ENCODE measurements around the gene C2orf78. TPM values are rescaled to one million over a fixed set of nuclear protein-coding genes. Genes with fewer than 3 reads are reported as not detected.

Gene C2orf78
- total and polyA plus RNA-seq, 9 of the 15 experiments (the other 6 are each of a cell fraction or from before 2014, with no cell fraction given) = 0.04 to 0.28 (median 0.20) TPM

- TF ChIP-seq RCOR1 (IDR thresholded peaks at IDR 0.05; ENCODE audit: borderline replicate concordance in 1 of 2, low read depth in 2 of 2, low read length in 2 of 2) (peak in 1 of 2 experiments; percentile 69; a peak in 2 of 4 replicates), TFAP4 (CRISPR knock-in tag; IDR thresholded peaks at IDR 0.05; ENCODE audit: borderline replicate concordance) (peak; percentile 57; the same call in 1 of the 2 replicates), ZNF239 (CRISPR knock-in tag; IDR thresholded peaks at IDR 0.05) (no peak), RHOXF2B (CRISPR knock-in tag; conservative IDR thresholded peaks at IDR 0.05) (no peak), ZFPM2 (CRISPR knock-in tag; IDR thresholded peaks at IDR 0.05) (no peak), SIN3B (IDR thresholded peaks at IDR 0.05; ENCODE audit: low read depth) (no peak), ZNF24 (IDR thresholded peaks at IDR 0.05) (no peak), ZNF165 (CRISPR knock-in tag; IDR thresholded peaks at IDR 0.05; ENCODE audit: borderline replicate concordance) (no peak), HOXB6 (CRISPR knock-in tag; IDR thresholded peaks at IDR 0.05; ENCODE audit: borderline replicate concordance) (no peak), SMAD3 (CRISPR knock-in tag; conservative IDR thresholded peaks at IDR 0.05) (no peak), HSF4 (CRISPR knock-in tag; IDR thresholded peaks at IDR 0.05; ENCODE audit: borderline replicate concordance) (no peak), KHSRP (IDR thresholded peaks at IDR 0.05) (no peak), SETDB1 (IDR thresholded peaks at IDR 0.05; ENCODE audit: low read length) (no peak), PURB (CRISPR knock-in tag; IDR thresholded peaks at IDR 0.05; ENCODE audit: low read depth) (no peak), BRCA1 (IDR thresholded peaks at IDR 0.05) (no peak), BRCA1 (CRISPR knock-in tag; IDR thresholded peaks at IDR 0.05) (no peak), TEAD2 (tag; IDR thresholded peaks at IDR 0.05) (no peak), KDM4B (IDR thresholded peaks at IDR 0.05; ENCODE audit: borderline replicate concordance in 2 of 2, low read depth in 1 of 2) (no peak), PRPF4 (IDR thresholded peaks at IDR 0.05; ENCODE audit: insufficient read depth, low read depth, low read length, poor library complexity, severe bottlenecking) (no peak), KLF10 (CRISPR knock-in tag; IDR thresholded peaks at IDR 0.05) (no peak), ZNF518B (CRISPR knock-in tag; IDR thresholded peaks at IDR 0.05) (no peak), CHCHD3 (CRISPR knock-in tag; IDR thresholded peaks at IDR 0.05) (no peak), KDM2B (CRISPR knock-in tag; IDR thresholded peaks at IDR 0.05) (no peak)
- TF ChIP-seq, protein P1, sequence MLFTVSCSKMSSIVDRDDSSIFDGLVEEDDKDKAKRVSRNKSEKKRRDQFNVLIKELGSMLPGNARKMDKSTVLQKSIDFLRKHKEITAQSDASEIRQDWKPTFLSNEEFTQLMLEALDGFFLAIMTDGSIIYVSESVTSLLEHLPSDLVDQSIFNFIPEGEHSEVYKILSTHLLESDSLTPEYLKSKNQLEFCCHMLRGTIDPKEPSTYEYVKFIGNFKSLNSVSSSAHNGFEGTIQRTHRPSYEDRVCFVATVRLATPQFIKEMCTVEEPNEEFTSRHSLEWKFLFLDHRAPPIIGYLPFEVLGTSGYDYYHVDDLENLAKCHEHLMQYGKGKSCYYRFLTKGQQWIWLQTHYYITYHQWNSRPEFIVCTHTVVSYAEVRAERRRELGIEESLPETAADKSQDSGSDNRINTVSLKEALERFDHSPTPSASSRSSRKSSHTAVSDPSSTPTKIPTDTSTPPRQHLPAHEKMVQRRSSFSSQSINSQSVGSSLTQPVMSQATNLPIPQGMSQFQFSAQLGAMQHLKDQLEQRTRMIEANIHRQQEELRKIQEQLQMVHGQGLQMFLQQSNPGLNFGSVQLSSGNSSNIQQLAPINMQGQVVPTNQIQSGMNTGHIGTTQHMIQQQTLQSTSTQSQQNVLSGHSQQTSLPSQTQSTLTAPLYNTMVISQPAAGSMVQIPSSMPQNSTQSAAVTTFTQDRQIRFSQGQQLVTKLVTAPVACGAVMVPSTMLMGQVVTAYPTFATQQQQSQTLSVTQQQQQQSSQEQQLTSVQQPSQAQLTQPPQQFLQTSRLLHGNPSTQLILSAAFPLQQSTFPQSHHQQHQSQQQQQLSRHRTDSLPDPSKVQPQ (CRISPR knock-in tag; IDR thresholded peaks at IDR 0.05; ENCODE audit: borderline replicate concordance) = no peak
These were observed 4.3 kb upstream of the C2orf78 start, which contains the start of gene DUSP11 (continued) for GRCh38 chr2:73779467-73780236.
